HCT116 (cell line): ENCODE results near the gene MNAT1. TPM values are rescaled to one million over a fixed set of nuclear protein-coding genes. Genes with fewer than 3 reads are reported as not detected.

Experiments
- ATAC-seq: fragments of 200-7000 bp; cut with Tn5 transposase; 2 replicates; pipeline ENCODE4 v1.9.1; 2020; ENCODE audit warnings: mild to moderate bottlenecking, moderate library complexity
- BruUV-seq: library from RNA; stranded (reverse); fragments of 400-500 nt; replicated peaks from 2 replicates; lab custom pipeline; 2021; lab: Mats Ljungman, UMichigan
- CTCF ChIA-PET: fragments of 300-600 bp; sonication (Branson Sonifier 250); formaldehyde crosslinking; loops from one replicate; lab custom pipeline; 2021; ENCODE audit warnings: antibody characterized with exemption; lab: Charles Lee
- POLR2A ChIA-PET: fragments of 300-600, 350-600 bp; sonication (Branson Sonifier 250); formaldehyde crosslinking; loops from one replicate; lab custom pipeline; 2021; ENCODE audit warnings: antibody characterized with exemption; lab: Charles Lee
- RAD21 ChIA-PET, 2 experiments: fragments of 300-600 bp; sonication (Branson Sonifier 250); formaldehyde crosslinking; loops; one replicate each; lab custom pipeline; 2023; ENCODE audit warnings: low total read pairs in 2 of 2; ENCODE audit not compliant: uncharacterized antibody in 2 of 2, unreplicated experiment in 2 of 2, low non-redundant PET in 1 of 2; lab: Charles Lee
- DNase-seq: peaks from one replicate; pipeline ENCODE4 v3.0.0-alpha.2; 2010; ENCODE audit warnings: low read depth, low spot score
- H2AFZ ChIP-seq: fragments of 200-600 bp; shearing (Covaris generic), sonication (generic); 2 replicates; pipeline ENCODE4 v1.6.1; 2017; ENCODE audit warnings: low read depth, mixed run types, mixed read lengths, antibody characterized with exemption, low read length; ENCODE audit not compliant: poor library complexity, severe bottlenecking
- H3K27ac ChIP-seq: 2 replicates; pipeline ENCODE4 v1.5.1; 2012; ENCODE audit warnings: low read depth, low read length
- H3K27me3 ChIP-seq: fragments of 200-600 bp; sonication (generic); 2 replicates; pipeline ENCODE4 v1.6.1; 2016; ENCODE audit warnings: mixed run types, low read length, mixed read lengths; ENCODE audit not compliant: insufficient read depth
- H3K36me3 ChIP-seq, 2 experiments: fragments of 200-500 bp in 1 of 2; fragments of 200-600 bp in 1 of 2; sonication (Bioruptor generic) in 1 of 2; sonication (generic) in 1 of 2; 2 replicates each; pipeline versions ENCODE4 v1.5.1 to v1.6.1; 2014 to 2016; ENCODE audit warnings: low read length in 2 of 2, inconsistent platforms in 1 of 2, mixed read lengths in 1 of 2, mixed run types in 1 of 2; ENCODE audit not compliant: insufficient read depth in 2 of 2, control insufficient read depth in 1 of 2
- H3K4me1 ChIP-seq, 2 experiments: fragments of 200-600 bp in 1 of 2; sonication (generic) in 1 of 2; 2 replicates each; pipeline versions ENCODE4 v1.5.1 to v1.6.1; 2012 to 2017; ENCODE audit warnings: low read length in 2 of 2, inconsistent platforms in 1 of 2, mild to moderate bottlenecking in 1 of 2, mixed read lengths in 1 of 2, mixed run types in 1 of 2, moderate library complexity in 1 of 2; ENCODE audit not compliant: insufficient read depth in 2 of 2, control insufficient read depth in 1 of 2
- H3K4me2 ChIP-seq: fragments of 200-600 bp; sonication (generic); 2 replicates; pipeline ENCODE4 v1.6.1; 2017; ENCODE audit warnings: mixed run types, low read length, mixed read lengths
- H3K4me3 ChIP-seq, 2 experiments: fragments of 200-600 bp in 1 of 2; sonication (generic) in 1 of 2; replicated peaks in 1 of 2; 2 replicates each; pipeline ENCODE4 v1.5.1; 2011 to 2016; ENCODE audit warnings: low read length in 2 of 2, control low read depth in 1 of 2, low read depth in 1 of 2, mild to moderate bottlenecking in 1 of 2, mixed read lengths in 1 of 2, mixed run types in 1 of 2
- H3K79me2 ChIP-seq: fragments of 200-600 bp; sonication (generic); 2 replicates; pipeline ENCODE4 v1.6.1; 2017; ENCODE audit warnings: mild to moderate bottlenecking, mixed run types, low read length, moderate library complexity, mixed read lengths; ENCODE audit not compliant: insufficient read depth
- H3K9ac ChIP-seq: fragments of 200-600 bp; sonication (generic); 2 replicates; pipeline ENCODE4 v1.6.1; 2016; ENCODE audit warnings: low read length, mixed read lengths
- H3K9me2 ChIP-seq: fragments of 200-600 bp; sonication (generic), shearing (Covaris generic); 2 replicates; pipeline ENCODE4 v1.6.1; 2017; ENCODE audit warnings: mixed run types, mild to moderate bottlenecking, moderate library complexity; ENCODE audit not compliant: insufficient read depth
- H3K9me3 ChIP-seq, 2 experiments: fragments of 200-500 bp in 1 of 2; fragments of 200-600 bp in 1 of 2; sonication (Bioruptor generic) in 1 of 2; sonication (generic) in 1 of 2; 2 replicates each; pipeline ENCODE4 v1.6.1; 2014 to 2017; ENCODE audit warnings: low read length in 2 of 2, mixed read lengths in 2 of 2, inconsistent platforms in 1 of 2, low read depth in 1 of 2, mild to moderate bottlenecking in 1 of 2, mixed run types in 1 of 2, moderate library complexity in 1 of 2; ENCODE audit not compliant: control insufficient read depth in 1 of 2, insufficient read depth in 1 of 2
- H4K20me1 ChIP-seq: fragments of 200-600 bp; sonication (generic), shearing (Covaris generic); 2 replicates; pipeline ENCODE4 v1.6.1; 2017; ENCODE audit warnings: mixed run types, mild to moderate bottlenecking, moderate library complexity; ENCODE audit not compliant: insufficient read depth
- ATF3 ChIP-seq: IDR thresholded peaks from 2 replicates; pipeline ENCODE4 v1.6.1; 2012
- CEBPB ChIP-seq: IDR thresholded peaks from 2 replicates; pipeline ENCODE4 v1.6.1; 2012; ENCODE audit warnings: low read depth
- CTCF ChIP-seq, 3 experiments: fragments of 200-600 bp in 1 of 3; sonication (generic) in 1 of 3; IDR thresholded peaks in 2 of 3; conservative IDR thresholded peaks in 1 of 3; 2 replicates each; pipeline ENCODE4 v1.5.1; 2012 to 2017; ENCODE audit warnings: low read depth in 2 of 3, low read length in 2 of 3, antibody characterized with exemption in 1 of 3, borderline replicate concordance in 1 of 3, control low read depth in 1 of 3, mild to moderate bottlenecking in 1 of 3, mixed read lengths in 1 of 3, mixed run types in 1 of 3, moderate library complexity in 1 of 3; ENCODE audit not compliant: insufficient read depth in 1 of 3
- ELF1 ChIP-seq: IDR thresholded peaks from 2 replicates; pipeline ENCODE4 v1.6.1; 2012; ENCODE audit warnings: low read depth, borderline replicate concordance
- REST ChIP-seq: IDR thresholded peaks from 2 replicates; pipeline ENCODE4 v1.6.1; 2012; ENCODE audit warnings: low read depth
- SP1 ChIP-seq: IDR thresholded peaks from 2 replicates; pipeline ENCODE4 v1.6.1; 2012; ENCODE audit warnings: low read depth
- SRF ChIP-seq: IDR thresholded peaks from 2 replicates; pipeline ENCODE4 v1.6.1; 2012; ENCODE audit warnings: low read depth
- TCF7L2 ChIP-seq: IDR thresholded peaks from 2 replicates; pipeline ENCODE4 v1.7.0; 2011; ENCODE audit warnings: borderline replicate concordance, inconsistent platforms; ENCODE audit not compliant: insufficient read depth, insufficient read length; ENCODE audit errors: extremely low read depth
- YY1 ChIP-seq: IDR thresholded peaks from 2 replicates; pipeline ENCODE4 v1.6.1; 2011; ENCODE audit warnings: low read length, low read depth, moderate library complexity, mild to moderate bottlenecking; ENCODE audit not compliant: insufficient replicate concordance; ENCODE audit errors: extremely low read depth
- ZBTB33 ChIP-seq: IDR thresholded peaks from 2 replicates; pipeline ENCODE4 v1.6.1; 2011; ENCODE audit warnings: mild to moderate bottlenecking, low read length, moderate library complexity; ENCODE audit not compliant: insufficient replicate concordance; ENCODE audit errors: extremely low read depth
- ZNF274 ChIP-seq: fragments of 200-500 bp; sonication (Bioruptor generic); IDR thresholded peaks from 2 replicates; pipeline ENCODE4 v1.6.1; 2014; ENCODE audit warnings: mild to moderate bottlenecking, low read depth, low read length, inconsistent platforms
- intact Hi-C: fragments of 100-400 bp; cut with micrococcal nuclease; formaldehyde crosslinking; loops from 2 replicates; pipeline ENCODE4 v1.10.0; 2022
- total RNA-seq: library from RNA; stranded (reverse); gene quantifications from one replicate; pipeline ENCODE4 v1.2.1, GENCODE V29; 2021; ENCODE audit not compliant: unreplicated experiment

Gene MNAT1
- total RNA-seq, 1 experiment from 2014 or later = 49.3 TPM

GRCh38 chr14:60859525-60859924 lies 125.0 kb downstream of the MNAT1 start:
- peaks cover 6 to 10% of the 10 kb centered on the region in 2 experiments; a peak in 3 of 4 replicates for H3K4me1 ChIP-seq
- TF ChIP-seq SRF = no peak
- no peak for TF ChIP-seq ELF1
- TF ChIP-seq TCF7L2 = no peak
- no peak for TF ChIP-seq ATF3
- TF ChIP-seq CEBPB = no peak
- TF ChIP-seq REST = no peak
- TF ChIP-seq YY1 = no peak
- TF ChIP-seq SP1 = no peak
- no peak for TF ChIP-seq CTCF (IDR thresholded peaks at IDR 0.05 in 2 of 3, conservative IDR thresholded peaks at IDR 0.05 in 1 of 3; ENCODE audit: borderline replicate concordance in 1 of 3, insufficient read depth in 1 of 3, low read depth in 2 of 3, low read length in 2 of 3)
- TF ChIP-seq ZBTB33 = no peak
- TF ChIP-seq ZNF274 = no peak
- H3K9ac ChIP-seq = no peak overlapping the region
- H3K4me2 ChIP-seq = no peak overlapping the region
- ATAC-seq (no peak), DNase-seq (no peak)
- no TSS peak for BruUV-seq
- CTCF ChIA-PET = no interaction called here
- no peak overlapping the region for H2AFZ ChIP-seq
- H3K27me3 ChIP-seq = no peaks in the 10 kb centered on the region
- no peaks in the 10 kb centered on the region for H3K36me3 ChIP-seq
- no peaks in the 10 kb centered on the region for H3K9me3 ChIP-seq
- H3K9me2 ChIP-seq = no peaks in the 10 kb centered on the region
- H3K79me2 ChIP-seq = no peaks in the 10 kb centered on the region
- no peak overlapping the region for H3K4me3 ChIP-seq
- POLR2A ChIA-PET = no interaction called here
- H4K20me1 ChIP-seq = no peaks in the 10 kb centered on the region
- no peak overlapping the region for H3K27ac ChIP-seq
- RAD21 ChIA-PET = no interaction called here
- intact Hi-C loops = no loop called here
